Suppressor macrophage treated with lipopolysaccharide for 4 hours (primary cell): ENCODE results near the gene ARID1B.
"Not testable (repeated sequence)": the region's sequence is repeated elsewhere in the genome, so short reads cannot be mapped to it uniquely, and the experiment has no call there.

Source experiments
- DNase-seq: peaks from one replicate; pipeline ENCODE4 v3.0.0-alpha.2; 2020

Gene ARID1B

DNA sequence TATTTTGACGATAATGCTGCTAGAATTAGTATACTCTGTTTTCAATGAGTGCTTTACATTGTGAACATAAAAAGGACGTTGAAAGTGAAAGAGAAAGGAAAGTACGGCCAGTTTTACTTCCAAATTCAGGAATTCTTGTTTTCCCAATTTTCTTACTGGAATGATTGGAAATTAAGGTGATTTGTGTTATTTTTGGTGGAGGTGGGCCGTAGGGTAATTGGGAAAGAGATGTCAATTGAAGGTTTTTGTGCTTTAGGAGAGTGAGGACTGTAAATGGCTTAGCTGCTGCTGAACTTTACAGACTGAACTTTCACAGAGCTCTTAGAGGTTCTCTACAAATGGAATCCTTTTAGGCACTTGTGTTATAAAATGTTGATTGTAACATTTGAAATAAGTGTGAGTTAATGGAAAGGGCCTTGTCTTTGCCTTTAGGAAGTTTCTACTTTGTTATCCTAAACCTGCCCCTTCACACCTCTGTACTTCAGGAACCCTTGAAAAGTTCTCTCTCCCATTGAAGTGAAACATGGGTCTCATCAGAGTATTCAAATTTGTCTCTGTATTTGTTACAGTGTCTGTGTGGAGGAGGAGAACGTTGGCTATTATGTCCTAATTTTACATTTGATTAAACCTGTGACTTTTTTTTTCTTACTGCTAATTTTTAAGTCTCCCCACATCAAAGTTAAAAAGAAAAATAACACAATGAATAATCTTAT, 256.4 kb downstream of the ARID1B start:
- DNase-seq, result peak; percentile 34

DNA sequence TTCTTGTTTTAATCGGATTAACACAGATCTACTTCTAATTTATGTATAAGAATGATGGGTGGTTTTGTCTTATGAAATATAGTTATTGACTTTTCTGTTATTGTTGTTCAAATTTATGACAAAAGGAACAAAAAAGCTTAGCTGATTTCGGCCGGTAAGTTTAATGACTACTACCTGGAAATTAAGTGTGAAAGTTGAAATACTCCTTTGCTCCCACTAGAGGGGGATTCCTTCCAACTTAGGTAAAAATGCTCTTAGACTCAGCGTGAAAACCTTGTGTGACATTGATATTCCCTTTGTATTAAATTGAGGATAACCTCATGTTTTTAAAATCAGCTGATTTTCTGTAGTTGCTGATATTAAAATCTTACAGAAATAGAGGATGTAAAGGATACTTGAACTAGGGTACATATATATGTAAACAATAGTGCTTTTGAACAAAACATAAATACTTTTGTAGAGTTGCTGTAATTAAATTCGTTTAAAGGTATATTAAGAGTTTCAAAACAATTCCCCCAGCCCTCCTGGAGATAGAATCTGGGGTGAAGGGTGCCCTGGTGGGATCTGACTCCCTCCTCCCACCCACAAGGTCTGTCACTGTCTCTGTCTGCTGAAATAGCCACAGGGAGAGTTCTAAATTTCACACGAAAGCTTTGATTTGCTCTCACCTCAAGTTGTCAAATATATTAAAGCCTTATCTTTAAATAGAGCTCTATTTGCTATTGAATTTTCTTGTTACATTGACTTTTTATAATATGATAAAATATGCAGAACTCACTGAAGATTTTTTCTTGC, 257.5 kb downstream of the ARID1B start:
- DNase-seq, result peak; percentile 33

DNA sequence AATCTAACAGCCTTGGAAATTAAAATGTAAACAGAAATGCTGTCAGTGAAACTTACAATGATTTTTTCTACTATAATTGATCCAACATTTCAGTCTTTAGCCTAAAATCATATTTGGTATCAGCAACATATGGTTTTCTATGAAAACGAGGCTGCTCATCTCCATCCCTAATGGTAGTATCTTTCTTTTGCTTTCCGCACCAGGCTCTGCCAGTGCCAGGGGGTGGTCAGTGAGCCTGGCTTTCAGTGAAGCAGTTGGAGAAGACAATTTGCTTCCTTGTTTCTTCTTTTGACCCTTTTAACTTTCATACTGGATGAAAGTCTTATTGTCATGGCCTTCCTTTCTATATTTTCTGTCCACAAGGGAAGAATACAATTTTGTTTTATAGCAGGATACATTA, 258.4 kb downstream of the ARID1B start:
- DNase-seq, result no peak

DNA sequence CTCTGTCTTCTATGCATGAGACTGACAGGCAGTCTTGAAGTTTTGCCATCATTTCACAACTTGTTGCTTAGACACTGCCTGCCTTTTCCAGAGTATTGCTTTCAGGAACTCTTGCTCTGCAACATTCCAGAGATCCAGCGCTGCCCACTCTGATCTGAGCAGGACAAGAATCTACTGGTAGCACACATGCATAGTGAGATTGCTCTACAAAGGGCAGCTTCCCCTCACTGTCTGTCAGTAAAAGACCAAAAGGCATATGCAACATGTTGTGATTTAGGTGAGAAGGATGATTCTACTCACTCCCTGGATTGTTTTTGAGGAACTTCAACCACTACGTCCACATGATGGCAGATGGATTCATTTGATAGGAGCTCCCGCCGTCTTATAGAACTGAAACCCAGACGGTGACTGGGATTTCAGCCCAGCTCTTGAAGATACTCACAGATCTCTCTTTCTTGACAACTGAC, 259.1 kb downstream of the ARID1B start:
- peak; percentile 69 for DNase-seq

DNA sequence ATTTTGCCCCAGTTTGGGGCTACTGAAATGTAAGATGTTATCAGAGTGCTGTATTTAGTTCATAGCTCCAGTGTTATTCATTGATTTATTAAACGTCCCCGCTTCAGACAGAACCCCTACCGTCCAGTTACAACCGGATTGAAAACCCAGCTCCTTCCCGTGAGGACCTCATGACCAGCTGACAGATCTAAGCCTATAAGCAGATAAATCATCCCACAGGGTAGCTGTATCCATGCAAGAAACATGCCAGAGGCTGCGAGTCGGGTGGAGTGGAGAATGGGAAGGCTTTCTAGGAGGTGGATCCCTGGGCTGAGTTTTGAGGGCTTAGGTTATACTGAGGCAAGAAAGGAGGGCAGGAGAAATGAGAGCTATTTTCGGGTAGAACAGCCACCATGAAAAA, 260.0 kb downstream of the ARID1B start:
- DNase-seq, result no peak

DNA sequence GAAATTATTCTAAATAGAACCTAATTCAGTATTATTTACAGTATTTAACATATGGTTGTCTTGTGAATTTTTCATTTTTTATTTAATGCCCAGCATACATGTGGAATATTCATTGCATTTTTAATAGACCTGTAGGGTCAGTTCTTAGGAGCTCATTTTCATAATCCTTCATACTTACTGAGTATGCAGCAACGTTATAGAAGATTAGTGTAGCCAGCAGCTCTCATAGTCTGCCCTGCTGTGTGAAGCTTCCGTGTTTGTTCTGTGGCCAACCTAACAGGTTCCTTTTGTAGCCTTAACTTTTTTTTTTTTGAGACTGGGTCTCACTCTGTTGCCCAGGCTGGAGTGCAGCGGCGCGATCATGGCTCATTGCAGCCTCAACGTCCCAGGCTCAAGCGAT, 261.4 kb downstream of the ARID1B start:
- no peak for DNase-seq

DNA sequence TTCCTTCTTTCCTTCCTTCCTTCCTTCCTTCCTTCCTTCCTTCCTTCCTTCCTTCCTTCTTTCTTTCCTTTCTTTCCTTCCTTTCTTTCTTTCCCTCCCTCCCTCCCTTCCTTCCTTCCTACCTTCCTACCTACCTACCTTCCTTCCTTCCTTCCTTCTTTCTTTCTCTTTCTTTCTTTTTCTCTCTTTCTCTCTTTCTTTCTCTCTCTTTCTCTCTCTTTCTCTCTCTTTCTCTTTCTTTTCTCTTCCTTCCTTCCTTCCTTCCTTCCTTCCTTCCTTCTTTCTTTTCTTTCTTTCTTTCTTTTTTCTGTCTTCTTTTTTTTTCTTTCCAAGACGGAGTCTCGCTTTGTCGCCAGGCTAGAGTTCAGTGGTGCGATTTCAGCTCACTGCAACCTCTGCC, 262.5 kb downstream of the ARID1B start:
- not testable (repeated sequence) for DNase-seq

DNA sequence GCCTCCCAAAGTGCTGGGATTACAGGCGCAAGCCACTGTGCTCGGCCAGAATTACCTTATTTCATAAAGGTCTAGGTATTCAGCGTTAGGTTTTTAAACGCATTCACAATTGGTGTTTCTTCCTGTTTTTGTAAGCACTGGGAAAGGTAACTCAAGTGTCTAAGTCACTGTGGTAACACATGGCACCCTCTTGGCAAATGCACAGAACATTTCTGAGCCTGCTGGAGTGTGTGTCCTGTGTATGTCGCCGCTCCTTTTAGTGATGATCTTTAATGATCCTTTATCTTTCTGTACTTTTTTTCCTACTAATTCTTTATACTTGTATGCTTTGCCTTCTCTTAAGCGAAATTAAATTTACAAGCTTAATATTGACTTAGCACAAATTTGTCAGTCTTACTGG, 263.0 kb downstream of the ARID1B start:
- no peak for DNase-seq

DNA sequence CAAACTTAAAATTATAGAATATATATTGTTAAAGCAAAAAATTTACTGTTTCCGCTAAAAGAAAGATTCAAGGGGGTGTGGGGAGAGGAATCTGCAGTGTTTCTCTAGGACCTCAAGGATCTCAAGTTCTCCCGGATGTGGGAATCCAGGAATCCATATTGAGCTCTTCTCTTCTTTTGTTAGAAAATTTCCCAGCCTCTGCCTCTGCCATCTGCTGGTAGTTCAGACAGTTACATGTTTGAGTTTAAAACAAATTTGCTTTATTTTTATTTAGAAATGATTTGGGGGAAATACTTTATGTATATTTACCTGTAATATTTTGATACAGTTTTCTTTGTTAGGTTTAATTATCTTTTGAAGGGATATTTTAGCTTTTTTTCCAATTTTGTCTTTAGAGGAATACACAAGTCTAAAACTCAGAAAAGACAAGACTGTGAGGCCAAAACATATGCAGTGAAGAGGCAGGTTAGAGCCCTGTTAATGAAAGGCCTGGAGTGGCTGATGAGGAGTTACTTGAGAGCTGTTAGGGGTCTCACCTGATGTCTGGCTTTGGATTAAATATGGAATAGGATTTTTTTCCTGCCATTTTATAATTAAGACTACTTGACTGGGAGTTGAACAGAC, 268.8 kb downstream of the ARID1B start:
- peak; percentile 26 for DNase-seq

DNA sequence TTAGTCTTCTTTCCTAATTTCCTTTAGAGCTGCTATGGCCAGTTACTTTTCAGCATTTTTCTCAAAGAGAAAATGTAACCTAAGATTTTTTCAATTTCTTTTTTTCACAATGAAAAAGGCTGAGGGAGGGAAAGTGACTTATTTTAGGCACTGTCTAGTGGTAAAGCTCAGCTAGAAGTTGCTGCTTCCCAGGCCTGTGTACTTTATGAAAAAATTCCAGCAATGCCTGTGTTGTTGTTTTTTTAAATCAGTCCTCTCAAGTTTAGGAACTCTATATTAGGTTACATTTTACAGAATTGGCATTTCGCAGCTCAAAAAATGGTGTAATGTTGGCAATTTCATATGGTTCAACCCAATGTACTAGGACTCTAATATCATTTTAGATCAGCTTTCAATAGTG, 269.6 kb downstream of the ARID1B start:
- no peak for DNase-seq

DNA sequence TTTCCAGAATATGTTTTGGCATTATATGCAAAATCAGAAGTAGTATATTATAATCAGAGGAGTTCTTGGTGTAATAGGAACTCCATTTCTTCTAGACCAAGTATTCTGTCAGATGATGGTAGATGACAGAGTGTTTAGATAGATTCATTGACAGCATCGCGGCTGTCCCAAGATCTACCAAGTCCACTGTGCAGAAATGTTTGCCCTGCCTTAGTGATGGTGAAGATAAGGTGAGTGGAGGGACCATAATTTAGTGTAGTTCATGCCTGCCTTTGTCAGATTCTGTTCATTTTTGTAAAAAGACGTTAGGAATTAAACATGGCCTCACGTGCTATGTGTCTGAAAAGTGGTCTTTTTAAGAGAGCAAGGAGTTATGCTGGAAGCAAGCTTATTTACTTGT, 270.1 kb downstream of the ARID1B start:
- DNase-seq, result no peak

DNA sequence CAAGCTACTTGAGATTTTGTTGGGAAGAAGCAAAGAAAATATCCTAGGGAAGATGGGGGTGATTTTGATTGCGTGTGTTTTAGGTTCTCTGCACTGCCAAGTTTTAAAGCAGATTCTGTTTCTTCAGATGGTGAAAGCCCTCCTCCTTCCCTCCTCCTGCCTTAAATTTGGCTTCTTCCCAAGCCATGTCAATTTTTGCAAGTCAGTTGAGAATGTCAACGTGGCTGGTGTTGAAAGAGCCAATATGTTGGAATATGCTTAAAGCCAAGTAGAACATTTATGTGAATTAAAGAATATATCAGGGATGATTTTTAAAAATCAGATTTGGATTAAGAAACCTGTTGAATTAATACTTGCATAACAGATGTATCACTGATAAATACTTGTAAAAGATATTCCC, 270.8 kb downstream of the ARID1B start:
- no peak for DNase-seq

DNA sequence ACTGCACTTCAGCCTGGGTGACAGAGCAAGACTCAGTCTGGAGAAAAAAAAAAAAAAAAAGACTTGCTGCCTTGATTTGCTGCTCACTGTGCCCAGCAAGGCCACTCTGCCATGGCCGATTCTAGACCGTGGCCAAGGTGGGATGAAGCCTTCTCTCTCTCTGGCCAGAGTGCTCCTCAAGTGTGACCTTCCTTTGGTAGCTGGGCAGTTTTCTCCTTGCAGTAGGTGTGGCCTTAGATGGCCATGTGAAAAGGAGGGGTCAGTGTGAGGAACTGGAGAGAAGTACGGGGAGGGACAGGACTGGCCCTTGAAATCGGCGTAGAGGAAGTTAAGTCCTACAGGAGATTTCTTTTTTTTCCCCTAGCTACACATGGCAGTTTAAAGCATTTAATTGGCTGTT, 272.0 kb downstream of the ARID1B start:
- peak; percentile 61 for DNase-seq

DNA sequence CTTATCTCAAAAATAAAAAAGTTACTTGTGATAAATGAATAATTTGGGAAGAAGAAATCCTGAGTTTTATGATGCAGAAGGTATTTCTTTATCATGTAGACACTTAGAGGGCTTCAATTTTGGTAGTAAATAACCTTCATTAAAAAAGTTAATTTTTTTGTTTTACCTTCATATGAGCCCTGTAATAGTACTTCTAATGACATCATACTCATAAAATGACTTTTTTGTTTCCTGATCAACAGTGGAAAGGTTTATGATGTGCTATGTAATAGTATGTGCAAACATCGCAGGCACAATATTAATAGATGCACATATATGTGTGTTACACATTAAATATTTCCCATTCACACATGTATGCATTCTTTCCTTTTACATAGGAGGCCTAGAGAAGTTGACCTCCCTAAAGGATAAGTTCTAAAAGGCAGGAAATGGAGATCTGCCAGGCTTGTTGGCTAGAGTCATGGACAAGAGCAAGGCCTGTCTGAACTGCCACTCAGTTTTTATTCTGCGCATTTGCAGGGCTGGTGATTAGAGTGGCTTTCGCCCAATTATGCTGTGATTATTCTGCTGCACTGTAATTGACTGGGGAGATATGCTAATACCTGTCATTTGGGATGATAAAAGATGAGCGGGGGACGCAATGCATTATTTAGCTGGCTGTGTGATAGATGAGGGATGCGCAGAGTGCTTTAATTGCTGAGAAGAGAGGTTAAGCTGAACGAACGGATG, 273.5 kb downstream of the ARID1B start:
- DNase-seq, result no peak

DNA sequence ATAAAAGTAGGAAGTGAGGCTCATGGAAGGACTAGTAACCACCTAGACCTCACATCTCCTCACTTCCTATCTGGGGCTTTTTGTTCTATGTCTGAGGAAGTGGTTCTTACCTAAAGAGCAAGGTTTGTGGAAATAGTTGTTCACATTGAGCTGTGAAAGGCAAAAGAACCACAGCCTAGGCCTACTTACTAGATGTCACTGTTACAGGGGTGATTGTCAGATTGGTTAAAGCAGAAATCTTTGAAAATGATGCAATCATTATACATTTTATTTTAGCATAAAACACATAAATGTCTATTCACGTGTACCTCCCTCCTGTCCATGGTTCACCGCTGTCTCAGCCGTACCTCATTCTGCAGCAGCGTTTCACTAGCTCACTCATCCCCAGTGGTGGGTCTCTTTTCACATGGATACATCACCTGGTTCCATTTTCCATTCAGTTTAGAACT, 277.4 kb downstream of the ARID1B start:
- DNase-seq, result no peak

DNA sequence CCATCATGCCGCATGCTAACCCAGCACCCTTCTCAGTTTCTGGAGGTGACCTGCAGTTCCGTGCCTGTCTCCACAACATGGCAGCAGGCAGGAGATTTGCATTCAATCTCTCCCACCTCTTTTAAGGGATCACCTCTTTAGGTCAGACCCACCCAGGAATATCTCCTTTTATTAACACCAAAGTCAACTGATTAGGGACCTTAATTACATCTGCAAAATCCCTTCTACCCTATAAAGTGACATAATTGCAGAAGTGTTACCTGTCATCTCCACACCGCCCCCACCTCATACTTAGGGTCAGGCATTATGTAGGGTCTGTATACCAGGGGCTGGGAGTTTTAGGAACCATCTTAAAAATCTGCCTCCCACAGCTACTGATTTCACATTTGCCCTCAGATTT, 278.7 kb downstream of the ARID1B start:
- no peak for DNase-seq

DNA sequence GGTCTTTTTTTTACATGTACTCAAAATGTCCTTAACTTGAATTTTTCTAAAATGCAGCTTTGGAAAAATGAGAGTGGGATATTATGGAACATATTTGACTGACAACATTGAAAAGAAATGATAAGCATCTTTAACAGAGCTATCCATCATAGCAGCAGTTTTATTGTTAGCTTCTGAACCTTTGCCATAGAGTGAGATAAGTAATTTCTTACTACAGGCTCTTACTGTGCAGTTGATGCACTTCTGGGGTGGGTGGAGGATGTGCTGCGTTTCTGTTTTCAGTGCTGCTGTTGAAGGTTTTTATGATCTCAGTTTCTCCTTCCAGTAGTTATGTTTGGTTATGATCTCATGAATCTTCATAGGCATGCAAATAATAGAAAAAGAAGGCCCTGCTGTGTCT, 279.1 kb downstream of the ARID1B start:
- no peak for DNase-seq

DNA sequence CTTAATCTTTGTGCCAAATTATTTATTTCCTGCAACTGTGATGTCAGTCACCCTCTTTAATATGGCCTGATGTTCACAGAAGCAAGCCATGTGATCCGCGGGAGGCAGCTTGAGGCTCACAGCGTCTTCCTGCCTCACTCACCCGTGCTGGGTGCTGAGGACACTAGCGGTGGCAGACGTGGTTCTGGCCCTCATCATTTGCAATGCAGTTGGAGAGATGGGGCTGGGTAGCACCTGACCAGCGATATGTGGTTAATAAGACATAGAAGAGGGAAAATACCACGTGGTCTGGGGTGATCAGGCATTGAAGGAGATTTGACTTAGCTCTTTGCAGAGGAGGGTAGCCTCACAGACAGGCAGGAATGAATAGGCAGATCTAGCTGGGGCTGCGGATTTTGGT, 281.4 kb downstream of the ARID1B start:
- no peak for DNase-seq

DNA sequence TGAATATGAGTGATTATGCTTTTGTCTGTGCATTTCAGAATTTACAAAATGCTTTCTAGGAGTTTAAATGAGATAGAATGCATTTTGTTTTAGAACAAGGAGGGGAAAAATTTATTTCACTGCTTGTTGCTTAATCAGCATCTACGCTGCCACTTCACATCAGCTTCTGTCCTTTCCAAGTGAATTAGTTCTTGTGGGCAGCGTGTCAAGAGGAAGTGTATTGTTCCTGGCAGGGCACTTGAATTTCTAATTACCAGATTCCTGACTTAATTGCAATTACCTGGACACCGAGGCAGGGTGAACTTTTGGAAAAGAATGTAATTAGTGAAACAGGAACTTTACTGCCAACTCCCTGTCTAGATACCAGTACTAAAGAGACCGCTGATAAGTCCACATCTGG, 282.6 kb downstream of the ARID1B start:
- DNase-seq, result no peak

DNA sequence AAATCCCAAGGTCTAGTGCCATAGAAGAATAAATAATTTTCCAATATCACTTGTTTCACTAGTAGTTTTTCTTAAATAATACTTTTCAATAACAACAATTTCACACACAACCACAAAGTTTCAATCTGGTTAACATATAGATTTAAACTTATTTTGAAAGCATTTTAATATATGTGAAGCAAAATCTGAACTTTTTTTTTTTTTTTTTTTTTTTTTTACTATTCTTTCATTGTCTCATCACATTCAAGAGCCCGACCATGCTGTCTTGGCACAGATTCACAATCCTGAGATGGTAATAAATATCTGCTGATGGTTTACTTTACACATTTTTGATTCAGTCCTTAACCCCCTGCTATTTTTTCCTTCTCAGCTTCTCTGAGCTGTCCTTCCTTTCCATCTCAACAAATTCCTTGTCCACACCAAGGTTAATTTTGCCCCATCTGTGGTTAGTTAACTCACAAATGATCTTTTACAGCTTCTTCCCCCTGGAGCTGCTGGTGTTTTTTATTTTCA, 283.3 kb downstream of the ARID1B start:
- no peak for DNase-seq

DNA sequence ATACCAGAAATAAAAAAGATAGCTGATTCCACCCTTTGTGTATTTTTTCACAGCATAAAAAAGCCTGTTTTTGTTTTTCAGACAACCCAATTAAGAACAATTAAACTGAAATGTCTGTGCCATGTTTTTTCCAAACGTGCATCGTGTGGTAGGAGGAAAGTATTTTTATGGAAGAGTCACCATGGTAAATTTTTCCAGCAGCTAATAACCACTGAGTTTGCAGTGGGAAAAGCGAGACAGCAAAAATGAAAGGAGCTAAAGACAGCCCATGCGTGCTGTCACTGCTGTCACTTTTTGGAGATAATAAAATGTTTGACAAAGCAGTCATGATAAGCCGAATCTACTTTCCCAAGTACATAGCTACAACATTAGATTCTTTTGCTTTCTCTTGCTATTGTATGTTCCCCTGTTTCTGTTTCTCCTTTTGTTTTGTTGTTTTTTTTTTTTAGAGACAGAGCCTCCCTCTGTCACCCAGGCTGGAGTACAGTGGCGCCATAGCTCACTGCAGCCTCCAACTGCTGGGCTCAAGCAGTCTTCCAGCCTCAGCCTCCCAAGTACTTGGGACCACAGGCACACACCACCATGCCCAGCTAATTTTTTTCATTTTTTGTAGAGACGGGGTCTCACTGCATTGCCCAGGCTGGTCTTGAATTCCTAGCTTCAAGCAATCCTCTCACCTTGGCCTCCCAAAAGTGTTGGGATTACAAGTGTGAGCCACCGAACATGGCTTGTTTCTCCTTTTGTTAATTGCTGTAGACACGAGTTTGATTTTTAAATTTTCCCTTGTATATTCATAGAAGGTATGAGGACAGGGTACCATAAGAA, 284.8 kb downstream of the ARID1B start:
- no peak for DNase-seq
